ENCODE results near the gene ZNF106. TPM values are rescaled to one million over a fixed set of nuclear protein-coding genes. Genes with fewer than 3 reads are reported as not detected.

ZNF106 gene
- 14.5 TPM for polyA plus RNA-seq (2012; ENCODE audit: low read depth, missing spikeins)

- DNase-seq (ENCODE audit: insufficient read length, low spot score): peak; percentile 80
- FAIRE-seq: peak; percentile 89
- peak; percentile 91 for TF ChIP-seq POLR2AphosphoS5 (IDR thresholded peaks at IDR 0.05; ENCODE audit: low read depth, low read length)
- no peak for TF ChIP-seq SPI1 (IDR thresholded peaks at IDR 0.05; ENCODE audit: low read depth, low read length)
- TF ChIP-seq TAF1 (IDR thresholded peaks at IDR 0.05; ENCODE audit: low read depth, low read length): peak; percentile 98
- peak; percentile 50 for TF ChIP-seq PAX5 (IDR thresholded peaks at IDR 0.05; ENCODE audit: insufficient read depth, low read length, severe bottlenecking)
- peak; percentile 34; the same call in 1 of the 2 replicates for TF ChIP-seq POU2F2 (IDR thresholded peaks at IDR 0.05; ENCODE audit: low read depth, low read length)
- TF ChIP-seq POLR2A (IDR thresholded peaks at IDR 0.05; ENCODE audit: low read depth, low read length): peak; percentile 94
These were observed at the start of gene ZNF106 for GRCh38 chr15:42490671-42491538. Gene ZNF106 (minus strand): TSS chr15:42491141. CDS start chr15:42472289, 18,852 bp downstream.

GRCh38 chr15:42533246-42533645 is 42.3 kb upstream of the ZNF106 start:
- TF ChIP-seq POLR2A (IDR thresholded peaks at IDR 0.05; ENCODE audit: low read depth, low read length) (no peak), SPI1 (IDR thresholded peaks at IDR 0.05; ENCODE audit: low read depth, low read length) (no peak), TAF1 (IDR thresholded peaks at IDR 0.05; ENCODE audit: low read depth, low read length) (no peak), PAX5 (IDR thresholded peaks at IDR 0.05; ENCODE audit: insufficient read depth, low read length, severe bottlenecking) (no peak), POU2F2 (IDR thresholded peaks at IDR 0.05; ENCODE audit: low read depth, low read length) (no peak), POLR2AphosphoS5 (IDR thresholded peaks at IDR 0.05; ENCODE audit: low read depth, low read length) (no peak)
- no peak for FAIRE-seq

GRCh38 chr15:42528970-42529369 is 38.0 kb upstream of the ZNF106 start:
- no peak for FAIRE-seq
- no peak for TF ChIP-seq POU2F2 (IDR thresholded peaks at IDR 0.05; ENCODE audit: low read depth, low read length)
- TF ChIP-seq TAF1 (IDR thresholded peaks at IDR 0.05; ENCODE audit: low read depth, low read length): no peak
- TF ChIP-seq PAX5 (IDR thresholded peaks at IDR 0.05; ENCODE audit: insufficient read depth, low read length, severe bottlenecking): no peak
- no peak for TF ChIP-seq SPI1 (IDR thresholded peaks at IDR 0.05; ENCODE audit: low read depth, low read length)
- TF ChIP-seq POLR2A (IDR thresholded peaks at IDR 0.05; ENCODE audit: low read depth, low read length): no peak
- TF ChIP-seq POLR2AphosphoS5 (IDR thresholded peaks at IDR 0.05; ENCODE audit: low read depth, low read length): no peak
- no peak for DNase-seq (ENCODE audit: insufficient read length, low spot score)

More at GRCh38 chr15:42533246-42533645, 42.3 kb upstream of the ZNF106 start:
- no peak for DNase-seq (ENCODE audit: insufficient read length, low spot score)

- TF ChIP-seq POLR2AphosphoS5 (IDR thresholded peaks at IDR 0.05; ENCODE audit: low read depth, low read length) (no peak), TAF1 (IDR thresholded peaks at IDR 0.05; ENCODE audit: low read depth, low read length) (no peak), POU2F2 (IDR thresholded peaks at IDR 0.05; ENCODE audit: low read depth, low read length) (no peak), PAX5 (IDR thresholded peaks at IDR 0.05; ENCODE audit: insufficient read depth, low read length, severe bottlenecking) (no peak), SPI1 (IDR thresholded peaks at IDR 0.05; ENCODE audit: low read depth, low read length) (no peak), POLR2A (IDR thresholded peaks at IDR 0.05; ENCODE audit: low read depth, low read length) (no peak)
- peak; percentile 9 for FAIRE-seq
- no peak for DNase-seq (ENCODE audit: insufficient read length, low spot score)
These were observed 32.4 kb upstream of the ZNF106 start for GRCh38 chr15:42523331-42523730.

- DNase-seq (ENCODE audit: insufficient read length, low spot score) (no peak), FAIRE-seq (peak; percentile 55)
- TF ChIP-seq POU2F2 (IDR thresholded peaks at IDR 0.05; ENCODE audit: low read depth, low read length) (no peak), PAX5 (IDR thresholded peaks at IDR 0.05; ENCODE audit: insufficient read depth, low read length, severe bottlenecking) (no peak), TAF1 (IDR thresholded peaks at IDR 0.05; ENCODE audit: low read depth, low read length) (no peak), POLR2A (IDR thresholded peaks at IDR 0.05; ENCODE audit: low read depth, low read length) (no peak), SPI1 (IDR thresholded peaks at IDR 0.05; ENCODE audit: low read depth, low read length) (no peak), POLR2AphosphoS5 (IDR thresholded peaks at IDR 0.05; ENCODE audit: low read depth, low read length) (no peak)
These were observed 20.1 kb upstream of the ZNF106 start for GRCh38 chr15:42511007-42511391.

- FAIRE-seq (no peak), DNase-seq (ENCODE audit: insufficient read length, low spot score) (no peak)
- TF ChIP-seq SPI1 (IDR thresholded peaks at IDR 0.05; ENCODE audit: low read depth, low read length): no peak
- TF ChIP-seq PAX5 (IDR thresholded peaks at IDR 0.05; ENCODE audit: insufficient read depth, low read length, severe bottlenecking): no peak
- no peak for TF ChIP-seq TAF1 (IDR thresholded peaks at IDR 0.05; ENCODE audit: low read depth, low read length)
- TF ChIP-seq POU2F2 (IDR thresholded peaks at IDR 0.05; ENCODE audit: low read depth, low read length): no peak
- no peak for TF ChIP-seq POLR2AphosphoS5 (IDR thresholded peaks at IDR 0.05; ENCODE audit: low read depth, low read length)
- no peak for TF ChIP-seq POLR2A (IDR thresholded peaks at IDR 0.05; ENCODE audit: low read depth, low read length)
These were observed 19.5 kb upstream of the ZNF106 start for GRCh38 chr15:42510258-42511006.

- FAIRE-seq (no peak), DNase-seq (ENCODE audit: insufficient read length, low spot score) (no peak)
- TF ChIP-seq SPI1 (IDR thresholded peaks at IDR 0.05; ENCODE audit: low read depth, low read length) (no peak), PAX5 (IDR thresholded peaks at IDR 0.05; ENCODE audit: insufficient read depth, low read length, severe bottlenecking) (no peak), TAF1 (IDR thresholded peaks at IDR 0.05; ENCODE audit: low read depth, low read length) (no peak), POLR2AphosphoS5 (IDR thresholded peaks at IDR 0.05; ENCODE audit: low read depth, low read length) (no peak), POU2F2 (IDR thresholded peaks at IDR 0.05; ENCODE audit: low read depth, low read length) (no peak), POLR2A (IDR thresholded peaks at IDR 0.05; ENCODE audit: low read depth, low read length) (no peak)
These were observed 17.3 kb upstream of the ZNF106 start for GRCh38 chr15:42508263-42508690.

- TF ChIP-seq POU2F2 (IDR thresholded peaks at IDR 0.05; ENCODE audit: low read depth, low read length) (no peak), TAF1 (IDR thresholded peaks at IDR 0.05; ENCODE audit: low read depth, low read length) (no peak), POLR2AphosphoS5 (IDR thresholded peaks at IDR 0.05; ENCODE audit: low read depth, low read length) (no peak), PAX5 (IDR thresholded peaks at IDR 0.05; ENCODE audit: insufficient read depth, low read length, severe bottlenecking) (no peak), POLR2A (IDR thresholded peaks at IDR 0.05; ENCODE audit: low read depth, low read length) (no peak), SPI1 (IDR thresholded peaks at IDR 0.05; ENCODE audit: low read depth, low read length) (no peak)
- DNase-seq (ENCODE audit: insufficient read length, low spot score) (no peak), FAIRE-seq (no peak)
These were observed 16.6 kb upstream of the ZNF106 start for GRCh38 chr15:42507514-42507913.

Measured in GM12891 (cell line).